OCI-LY7 (cell line): ENCODE results near the gene HELQ. TPM values are rescaled to one million over a fixed set of nuclear protein-coding genes. Genes with fewer than 3 reads are reported as not detected.

ENCODE experiments used
- BruUV-seq: library from RNA; stranded (reverse); fragments of 400-500 nt; replicated peaks from 2 replicates; lab custom pipeline; 2021; lab: Mats Ljungman, UMichigan
- CTCF ChIA-PET: fragments of 300-600 bp; sonication (Branson Sonifier 250); formaldehyde crosslinking; loops from one replicate; lab custom pipeline; 2022; ENCODE audit warnings: antibody characterized with exemption; ENCODE audit not compliant: unreplicated experiment; lab: Charles Lee
- POLR2A ChIA-PET: fragments of 300-600 bp; sonication (Branson Sonifier 250); formaldehyde crosslinking; loops from one replicate; lab custom pipeline; 2022; ENCODE audit warnings: antibody characterized with exemption; lab: Charles Lee
- DNase-seq: peaks from one replicate; pipeline ENCODE4 v3.0.0-alpha.2; 2015; ENCODE audit warnings: low spot score
- H2AFZ ChIP-seq: fragments of 200-600 bp; sonication (generic), shearing (Covaris generic); 2 replicates; pipeline ENCODE4 v1.6.1; 2014; ENCODE audit warnings: mild to moderate bottlenecking, antibody characterized with exemption, low read length, moderate library complexity
- H3K27ac ChIP-seq: fragments of 200-600 bp; sonication (generic); 2 replicates; pipeline ENCODE4 v1.5.1; 2014; ENCODE audit warnings: mixed run types, low read depth, mild to moderate bottlenecking, moderate library complexity, low read length, inconsistent platforms; ENCODE audit not compliant: poor library complexity, severe bottlenecking
- H3K36me3 ChIP-seq: fragments of 200-600 bp; sonication (generic); 2 replicates; pipeline ENCODE4 v1.6.1; 2014; ENCODE audit warnings: mild to moderate bottlenecking, antibody characterized with exemption, low read length, moderate library complexity, mixed read lengths; ENCODE audit not compliant: insufficient read depth
- H3K4me1 ChIP-seq: fragments of 200-600 bp; sonication (generic); 2 replicates; pipeline ENCODE4 v1.5.1; 2014; ENCODE audit warnings: mild to moderate bottlenecking, low read length; ENCODE audit not compliant: insufficient read depth, poor library complexity, severe bottlenecking
- H3K4me2 ChIP-seq: fragments of 200-600 bp; sonication (generic); 2 replicates; pipeline ENCODE4 v1.6.1; 2014; ENCODE audit warnings: mild to moderate bottlenecking, low read length
- H3K4me3 ChIP-seq: fragments of 200-600 bp; sonication (generic); 2 replicates; pipeline ENCODE4 v1.5.1; 2014; ENCODE audit warnings: mild to moderate bottlenecking, low read depth, low read length; ENCODE audit not compliant: poor library complexity, severe bottlenecking
- H3K79me2 ChIP-seq: fragments of 200-600 bp; sonication (generic); 2 replicates; pipeline ENCODE4 v1.6.1; 2016; ENCODE audit warnings: low read depth, mild to moderate bottlenecking, low read length, moderate library complexity, mixed read lengths; ENCODE audit not compliant: insufficient read depth
- H3K9me2 ChIP-seq: fragments of 200-600 bp; sonication (generic); 2 replicates; pipeline ENCODE4 v1.6.1; 2016; ENCODE audit warnings: mild to moderate bottlenecking, low read length, mixed read lengths; ENCODE audit not compliant: insufficient read depth
- H3K9me3 ChIP-seq: fragments of 200-600 bp; sonication (generic); 2 replicates; pipeline ENCODE4 v1.6.1; 2014; ENCODE audit warnings: mild to moderate bottlenecking, mixed run types, low read length, mixed read lengths
- H4K20me1 ChIP-seq: fragments of 200-600 bp; sonication (generic); 2 replicates; pipeline ENCODE4 v1.6.1; 2014; ENCODE audit warnings: mild to moderate bottlenecking, antibody characterized with exemption, low read length, moderate library complexity, mixed read lengths; ENCODE audit not compliant: insufficient read depth
- CTCF ChIP-seq: fragments of 200-600 bp; sonication (generic); conservative IDR thresholded peaks from 2 replicates; pipeline ENCODE4 v1.5.1; 2014; ENCODE audit warnings: mild to moderate bottlenecking, antibody characterized with exemption, low read length, moderate library complexity, mixed read lengths
- EZH2phosphoT487 ChIP-seq: fragments of 200-600 bp; sonication (generic); IDR thresholded peaks from 2 replicates; pipeline ENCODE4 v1.6.1; 2018; ENCODE audit warnings: low read depth, borderline replicate concordance, mild to moderate bottlenecking, mixed run types, antibody characterized with exemption, low read length, moderate library complexity, mixed read lengths
- intact Hi-C: fragments of 100-400 bp; cut with micrococcal nuclease; formaldehyde crosslinking; loops from one replicate; pipeline ENCODE4 v1.10.0; 2022; ENCODE audit not compliant: unreplicated experiment
- total RNA-seq, 2 experiments: library from RNA; depleted of rRNA in 1 of 2; stranded (reverse); fragments of >200 nt in 1 of 2; shearing (Covaris generic) in 1 of 2; gene quantifications; 2 replicates each; pipeline ENCODE4 v1.2.3, GENCODE V29; 2014 to 2022

HELQ gene
- total RNA-seq, 2 experiments from 2014 or later = 67.1 to 70.4 TPM

GRCh38 chr4:83378419-83378818 lies 77.2 kb downstream of the HELQ start:
- H3K9me3 ChIP-seq = peaks cover 31% of the 10 kb centered on the region
- ChIA-PET POLR2A (interaction anchor here (1.0 to 2.3 kb wide), 2 partner anchors 10 to 31 kb away, joined by 3 to 17 read pairs; no protein-coding TSS in a partner anchor), CTCF (no interaction called here)
- no peak for TF ChIP-seq EZH2phosphoT487
- no peak for TF ChIP-seq CTCF
- peak; percentile 84 for DNase-seq
- no TSS peak for BruUV-seq
- H3K4me2 ChIP-seq = no peak overlapping the region
- intact Hi-C loops = no loop called here
- H2AFZ ChIP-seq = no peak overlapping the region
- H3K27ac ChIP-seq = no peak overlapping the region
- H3K36me3 ChIP-seq = no peaks in the 10 kb centered on the region; the same call in 1 of the 2 replicates
- no peak overlapping the region for H3K4me3 ChIP-seq
- H3K4me1 ChIP-seq = no peaks in the 10 kb centered on the region
- H4K20me1 ChIP-seq = no peaks in the 10 kb centered on the region
- no peaks in the 10 kb centered on the region for H3K9me2 ChIP-seq
- H3K79me2 ChIP-seq = no peaks in the 10 kb centered on the region

- H3K36me3 ChIP-seq = no peaks in the 10 kb centered on the region
- BruUV-seq = no TSS peak
Measured at GRCh38 chr4:83372931-83373330, 82.7 kb downstream of the HELQ start.

More at GRCh38 chr4:83372931-83373330, 82.7 kb downstream of the HELQ start:
- ChIA-PET POLR2A (interaction anchor here (0.9 to 1.7 kb wide), 5 partner anchors 13 to 47 kb away, joined by 3 to 5 read pairs (median 4); no protein-coding TSS in a partner anchor), CTCF (interaction anchor here (0.6 kb wide), 1 partner anchor 51 kb away, joined by 6 read pairs; no protein-coding TSS in a partner anchor)
- Histone ChIP-seq H3K9me2 (no peaks in the 10 kb centered on the region), H3K27ac (no peak overlapping the region), H3K4me3 (no peak overlapping the region), H2AFZ (no peak overlapping the region), H4K20me1 (no peaks in the 10 kb centered on the region), H3K9me3 (peaks cover 9% of the 10 kb centered on the region), H3K4me1 (peaks cover 10% of the 10 kb centered on the region), H3K4me2 (no peak overlapping the region), H3K79me2 (no peaks in the 10 kb centered on the region)
- TF ChIP-seq CTCF = no peak
- no peak for TF ChIP-seq EZH2phosphoT487
- no peak for DNase-seq
- intact Hi-C loops = no loop called here
